ENCODE results near the gene SPAG8.

The SPAG8 gene

DNA sequence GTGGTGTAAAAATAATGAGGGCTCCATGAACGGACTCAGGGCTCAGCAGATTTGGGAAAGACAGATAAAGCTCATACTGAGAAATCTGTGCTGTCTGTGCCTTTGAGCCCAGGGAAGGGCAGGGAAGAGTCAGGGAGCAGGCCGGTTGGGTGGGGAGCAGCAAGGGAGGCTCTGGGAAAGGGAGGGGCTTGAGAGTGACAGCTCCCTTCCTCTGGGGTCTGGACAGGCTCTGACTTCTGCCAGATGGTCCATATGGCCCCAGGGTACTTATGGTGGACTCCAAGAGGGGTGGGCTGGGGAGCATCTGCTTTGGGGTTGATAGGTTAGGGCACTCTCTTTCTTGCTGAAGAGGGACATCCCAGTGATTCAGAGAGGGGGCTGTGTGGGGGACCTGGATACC, 18.6 kb downstream of the SPAG8 start:
- H3K4me2 ChIP-seq (ENCODE audit: low read length), result no peak overlapping the region
- no peak for TF ChIP-seq CTCF (IDR thresholded peaks at IDR 0.05; ENCODE audit: low read depth, low read length, poor library complexity, severe bottlenecking)
- no peak overlapping the region for H3K4me3 ChIP-seq (ENCODE audit: low read length)

GRCh38 chr9:35792826-35793225, 19.2 kb downstream of the SPAG8 start:
- Histone ChIP-seq H3K36me3 (ENCODE audit: control insufficient read depth, low read length) (no peaks in the 10 kb centered on the region), H4K20me1 (ENCODE audit: control insufficient read depth, insufficient read depth, low read depth, low read length) (no peaks in the 10 kb centered on the region), H3K4me2 (ENCODE audit: low read length) (no peak overlapping the region), H3K4me3 (ENCODE audit: low read length) (no peak overlapping the region), H3K79me2 (ENCODE audit: control insufficient read depth, low read length) (no peaks in the 10 kb centered on the region), H3K4me1 (ENCODE audit: control insufficient read depth, low read length) (no peaks in the 10 kb centered on the region), H3K27me3 (ENCODE audit: control insufficient read depth, low read length) (no peaks in the 10 kb centered on the region), H3K9me3 (ENCODE audit: control insufficient read depth, insufficient read depth, low read length) (no peaks in the 10 kb centered on the region), H3K9me2 (replicated peaks; ENCODE audit: control insufficient read depth, low read length) (no peaks in the 10 kb centered on the region), H3K27ac (ENCODE audit: low read depth, low read length) (no peak overlapping the region), H3F3A (ENCODE audit: control insufficient read depth, insufficient read depth) (no peaks in the 10 kb centered on the region)
- TF ChIP-seq CTCF (IDR thresholded peaks at IDR 0.05; ENCODE audit: low read depth, low read length, poor library complexity, severe bottlenecking) (no peak), EZH2phosphoT487 (IDR thresholded peaks at IDR 0.05; ENCODE audit: borderline replicate concordance, low read length) (no peak)

More for the DNA sequence above, 18.6 kb downstream of the SPAG8 start:
- Histone ChIP-seq H3K4me1 (ENCODE audit: control insufficient read depth, low read length) (no peaks in the 10 kb centered on the region), H3K9me2 (replicated peaks; ENCODE audit: control insufficient read depth, low read length) (no peaks in the 10 kb centered on the region), H3K9me3 (ENCODE audit: control insufficient read depth, insufficient read depth, low read length) (no peaks in the 10 kb centered on the region), H3K27me3 (ENCODE audit: control insufficient read depth, low read length) (no peaks in the 10 kb centered on the region), H4K20me1 (ENCODE audit: control insufficient read depth, insufficient read depth, low read depth, low read length) (no peaks in the 10 kb centered on the region), H3K36me3 (ENCODE audit: control insufficient read depth, low read length) (no peaks in the 10 kb centered on the region), H3K27ac (ENCODE audit: low read depth, low read length) (no peak overlapping the region), H3F3A (ENCODE audit: control insufficient read depth, insufficient read depth) (no peaks in the 10 kb centered on the region), H3K79me2 (ENCODE audit: control insufficient read depth, low read length) (no peaks in the 10 kb centered on the region)

DNA sequence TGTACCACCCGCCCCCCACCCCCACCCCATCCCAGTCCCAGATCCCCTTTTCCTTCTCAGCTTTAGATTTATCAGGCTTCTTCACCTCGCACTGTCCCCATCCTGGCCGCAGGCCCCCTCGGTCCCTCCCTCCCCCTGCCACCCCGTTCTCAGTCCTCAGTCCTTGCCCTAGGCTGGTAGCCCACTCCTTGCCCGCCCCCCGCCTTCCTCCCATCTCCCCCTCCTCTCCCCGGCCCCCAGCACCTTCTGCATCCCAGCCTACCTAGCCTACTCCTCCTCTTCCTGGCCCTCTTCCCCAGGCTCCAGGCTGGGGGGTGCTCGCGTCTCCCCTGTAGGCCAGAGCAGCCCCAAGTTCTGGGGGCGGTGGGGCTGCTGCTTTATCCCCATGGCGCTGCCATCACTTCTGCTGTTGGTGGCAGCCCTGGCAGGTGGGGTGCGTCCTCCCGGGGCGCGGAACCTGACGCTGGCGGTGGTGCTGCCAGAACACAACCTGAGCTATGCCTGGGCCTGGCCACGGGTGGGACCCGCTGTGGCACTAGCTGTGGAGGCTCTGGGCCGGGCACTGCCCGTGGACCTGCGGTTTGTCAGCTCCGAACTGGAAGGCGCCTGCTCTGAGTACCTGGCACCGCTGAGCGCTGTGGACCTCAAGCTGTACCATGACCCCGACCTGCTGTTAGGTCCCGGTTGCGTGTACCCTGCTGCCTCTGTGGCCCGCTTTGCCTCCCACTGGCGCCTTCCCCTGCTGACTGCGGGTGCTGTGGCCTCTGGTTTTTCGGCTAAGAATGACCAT, 19.8 kb downstream of the SPAG8 start:
- Histone ChIP-seq H3K4me2 (ENCODE audit: low read length) (no peak overlapping the region), H3K27ac (ENCODE audit: low read depth, low read length) (no peak overlapping the region)

More for the DNA sequence above, 19.8 kb downstream of the SPAG8 start:
- no peaks in the 10 kb centered on the region for H3K36me3 ChIP-seq (ENCODE audit: control insufficient read depth, low read length)
- no peaks in the 10 kb centered on the region for H3K4me1 ChIP-seq (ENCODE audit: control insufficient read depth, low read length)
- no peaks in the 10 kb centered on the region for H3F3A ChIP-seq (ENCODE audit: control insufficient read depth, insufficient read depth)
- no peaks in the 10 kb centered on the region for H4K20me1 ChIP-seq (ENCODE audit: control insufficient read depth, insufficient read depth, low read depth, low read length)
- no peaks in the 10 kb centered on the region for H3K9me3 ChIP-seq (ENCODE audit: control insufficient read depth, insufficient read depth, low read length)
- TF ChIP-seq EZH2phosphoT487 (IDR thresholded peaks at IDR 0.05; ENCODE audit: borderline replicate concordance, low read length) (no peak), CTCF (IDR thresholded peaks at IDR 0.05; ENCODE audit: low read depth, low read length, poor library complexity, severe bottlenecking) (no peak)
- no peaks in the 10 kb centered on the region for H3K79me2 ChIP-seq (ENCODE audit: control insufficient read depth, low read length)
- H3K9me2 ChIP-seq (replicated peaks; ENCODE audit: control insufficient read depth, low read length), result no peaks in the 10 kb centered on the region
- no peaks in the 10 kb centered on the region for H3K27me3 ChIP-seq (ENCODE audit: control insufficient read depth, low read length)
- H3K4me3 ChIP-seq (ENCODE audit: low read length), result no peak overlapping the region

Measured in DOHH2 (cell line).